T-helper 1 cell treated with Interleukin-12 subunit alpha and Interleukin-12 subunit beta and Interleukin-4 antibody, amounts not matched to agents 30 μg/mL and 1 μg/mL, for 36 hours (primary cell): ENCODE measurements around the gene NT5C3B.
"Not testable (repeated sequence)": the region's sequence is repeated elsewhere in the genome, so short reads cannot be mapped to it uniquely, and the experiment has no call there.

Experiments
- H3K27ac Mint-ChIP-seq: one replicate; pipeline ENCODE4 v1.8.0; 2021; ENCODE audit warnings: mild to moderate bottlenecking, mixed read lengths
- H3K27me3 Mint-ChIP-seq: one replicate; pipeline ENCODE4 v1.8.0; 2021; ENCODE audit warnings: low read depth, mixed read lengths
- H3K36me3 Mint-ChIP-seq: one replicate; pipeline ENCODE4 v1.8.0; 2021; ENCODE audit warnings: low read depth, mixed read lengths
- H3K4me1 Mint-ChIP-seq: one replicate; pipeline ENCODE4 v1.8.0; 2021; ENCODE audit warnings: low read depth, mixed read lengths
- H3K4me3 Mint-ChIP-seq: one replicate; pipeline ENCODE4 v1.8.0; 2021; ENCODE audit warnings: mild to moderate bottlenecking, moderate library complexity, mixed read lengths
- H3K9me3 Mint-ChIP-seq: one replicate; pipeline ENCODE4 v1.8.0; 2021; ENCODE audit warnings: mixed read lengths

Gene NT5C3B

DNA sequence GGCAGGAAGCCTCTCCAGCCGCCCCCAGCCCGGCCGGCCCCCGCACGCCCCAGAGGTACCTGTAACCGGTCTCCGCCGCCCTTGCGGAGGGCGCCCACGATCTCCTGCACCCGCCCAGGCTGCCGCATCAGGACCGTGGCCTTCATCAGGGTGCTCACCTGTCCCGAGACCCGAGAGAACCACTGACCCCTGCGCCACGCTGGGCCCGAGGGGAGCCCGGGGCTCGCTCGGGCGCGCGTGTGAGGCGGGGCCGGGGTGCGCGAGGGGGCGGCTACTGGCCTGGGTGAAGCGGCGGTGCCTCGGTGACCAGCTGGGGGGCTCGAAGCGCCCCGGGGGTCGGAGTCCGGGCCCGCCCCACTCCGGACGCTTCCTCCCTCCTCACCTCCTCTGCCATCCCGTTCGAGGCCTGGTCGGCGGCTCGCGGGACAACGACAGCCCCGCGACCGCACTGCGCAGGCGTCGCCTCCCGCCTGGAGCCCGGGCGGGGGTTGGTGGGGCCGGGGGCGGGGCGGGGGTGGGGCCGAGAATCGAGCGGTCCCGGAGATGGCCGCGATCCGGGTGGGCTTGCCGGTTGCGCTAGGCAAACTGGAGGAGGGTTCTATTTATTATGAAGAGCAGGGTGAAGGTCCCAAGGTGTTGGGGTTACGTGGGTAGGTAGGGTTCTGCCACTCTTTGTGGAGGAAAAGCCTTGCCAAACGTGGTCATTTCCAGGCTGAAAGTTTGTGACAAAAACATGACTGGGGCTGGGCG is at the start of gene NT5C3B:
TSS of gene NT5C3B (minus strand) at position 433 of the 750 bp plus-strand sequence. CDS start at position 394, 39 bp downstream.
- H3K27ac Mint-ChIP-seq: no peak within 1 kb of the TSS

DNA sequence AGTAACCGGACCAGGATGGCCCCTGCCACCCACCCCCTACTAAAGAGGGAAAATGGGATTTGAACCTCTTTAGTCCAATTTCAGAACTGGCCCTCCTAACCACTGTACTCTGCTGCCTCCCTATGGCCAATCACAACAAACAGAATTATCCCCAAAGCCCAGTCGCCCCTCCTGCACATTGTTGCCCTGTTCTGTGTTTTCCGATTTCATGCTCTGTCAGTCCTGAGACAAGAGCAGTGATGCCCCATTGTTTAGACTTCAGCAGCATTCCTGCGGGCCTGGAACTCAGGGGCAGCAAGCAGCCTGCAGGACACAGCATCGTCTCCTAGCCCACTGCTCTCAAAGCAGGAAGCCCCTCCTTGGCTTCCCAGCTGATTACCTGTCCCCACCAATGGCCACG is 49.7 kb upstream of the NT5C3B start:
- Mint-ChIP-seq H3K9me3 (no peaks in the 10 kb centered on the region), H3K4me1 (peaks cover 2% of the 10 kb centered on the region), H3K36me3 (peaks cover 28% of the 10 kb centered on the region), H3K4me3 (no peak overlapping the region), H3K27me3 (no peaks in the 10 kb centered on the region), H3K27ac (no peak overlapping the region)

More for the DNA sequence above, at the start of gene NT5C3B:
- Mint-ChIP-seq H3K9me3 (no peaks in the 10 kb centered on the region), H3K4me3 (peak within 1 kb of the TSS; percentile 81), H3K36me3 (peaks cover 6% of the 10 kb centered on the region), H3K4me1 (peaks cover 11% of the 10 kb centered on the region), H3K27me3 (peaks cover 5% of the 10 kb centered on the region)

DNA sequence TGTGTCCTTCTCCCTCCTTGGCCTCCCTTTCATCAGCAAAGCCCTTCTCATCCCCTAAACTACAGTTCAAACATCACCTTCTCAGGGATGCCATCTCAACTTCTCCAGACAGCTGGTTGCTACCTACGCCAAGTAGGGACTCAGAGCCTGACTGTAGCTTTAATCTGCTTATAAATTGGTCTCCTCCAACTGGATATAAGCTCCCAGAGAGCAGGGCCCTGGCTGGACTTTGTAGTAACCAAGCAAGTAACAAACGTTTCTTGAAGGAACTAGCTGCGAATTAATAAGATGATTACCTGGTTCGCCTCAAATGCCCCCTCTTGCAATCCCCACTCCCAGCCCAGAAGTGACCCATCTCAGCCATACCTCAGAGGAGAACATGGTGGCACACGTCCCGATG is 46.7 kb upstream of the NT5C3B start:
- H3K27ac Mint-ChIP-seq: no peak overlapping the region

DNA sequence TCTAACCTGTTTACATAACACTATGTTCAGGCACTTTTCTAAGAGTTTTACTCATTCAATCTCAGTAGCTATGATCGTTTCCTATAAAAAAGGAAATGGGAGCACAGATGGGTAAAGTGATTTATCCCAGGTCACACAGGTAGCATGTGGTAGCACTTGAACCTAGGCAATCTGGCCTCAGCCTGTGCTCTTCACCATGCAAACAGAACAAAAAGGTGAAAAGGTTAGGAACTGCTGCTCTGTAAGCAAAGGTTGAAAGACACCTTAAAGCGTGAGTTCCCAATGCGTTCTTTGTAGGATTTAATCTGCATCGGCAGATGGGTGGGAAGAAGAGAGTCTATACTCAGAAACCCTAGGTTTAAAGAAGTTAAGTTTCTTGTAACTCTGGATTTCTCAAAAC is 44.1 kb upstream of the NT5C3B start:
- H3K27me3 Mint-ChIP-seq: no peaks in the 10 kb centered on the region
- peaks cover 30% of the 10 kb centered on the region for H3K36me3 Mint-ChIP-seq

More for the DNA sequence above, 46.7 kb upstream of the NT5C3B start:
- peaks cover 30% of the 10 kb centered on the region for H3K36me3 Mint-ChIP-seq
- H3K4me1 Mint-ChIP-seq: no peaks in the 10 kb centered on the region
- no peak overlapping the region for H3K4me3 Mint-ChIP-seq
- H3K27me3 Mint-ChIP-seq: no peaks in the 10 kb centered on the region
- H3K9me3 Mint-ChIP-seq: no peaks in the 10 kb centered on the region

DNA sequence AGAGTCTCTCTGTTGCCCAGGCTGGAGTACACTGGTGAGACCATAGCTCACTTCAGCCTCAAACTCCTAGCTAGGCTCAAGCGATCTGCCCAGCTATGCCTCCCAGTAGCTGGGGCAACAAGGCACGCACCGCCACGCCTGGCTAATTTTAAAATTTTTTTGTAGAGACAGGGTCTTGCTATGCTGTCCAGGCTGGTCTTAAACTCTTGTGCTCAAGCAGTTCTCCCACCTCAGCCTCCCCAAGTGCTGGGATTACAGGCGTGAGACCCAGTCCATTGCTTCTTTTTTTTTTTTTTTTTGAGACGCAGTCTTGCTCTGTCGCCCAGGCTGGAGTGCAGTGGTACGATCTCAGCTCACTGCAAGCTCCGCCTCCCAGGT is 38.2 kb upstream of the NT5C3B start:
- H3K4me1 Mint-ChIP-seq, H3K9me3 Mint-ChIP-seq, H3K4me3 Mint-ChIP-seq, H3K27ac Mint-ChIP-seq, H3K27me3 Mint-ChIP-seq: not testable (repeated sequence)
- peaks cover 40% of the 10 kb centered on the region for H3K36me3 Mint-ChIP-seq

More for the DNA sequence above, 44.1 kb upstream of the NT5C3B start:
- H3K4me1 Mint-ChIP-seq: no peaks in the 10 kb centered on the region
- H3K4me3 Mint-ChIP-seq: no peak overlapping the region
- H3K27ac Mint-ChIP-seq: no peak overlapping the region
- H3K9me3 Mint-ChIP-seq: no peaks in the 10 kb centered on the region

DNA sequence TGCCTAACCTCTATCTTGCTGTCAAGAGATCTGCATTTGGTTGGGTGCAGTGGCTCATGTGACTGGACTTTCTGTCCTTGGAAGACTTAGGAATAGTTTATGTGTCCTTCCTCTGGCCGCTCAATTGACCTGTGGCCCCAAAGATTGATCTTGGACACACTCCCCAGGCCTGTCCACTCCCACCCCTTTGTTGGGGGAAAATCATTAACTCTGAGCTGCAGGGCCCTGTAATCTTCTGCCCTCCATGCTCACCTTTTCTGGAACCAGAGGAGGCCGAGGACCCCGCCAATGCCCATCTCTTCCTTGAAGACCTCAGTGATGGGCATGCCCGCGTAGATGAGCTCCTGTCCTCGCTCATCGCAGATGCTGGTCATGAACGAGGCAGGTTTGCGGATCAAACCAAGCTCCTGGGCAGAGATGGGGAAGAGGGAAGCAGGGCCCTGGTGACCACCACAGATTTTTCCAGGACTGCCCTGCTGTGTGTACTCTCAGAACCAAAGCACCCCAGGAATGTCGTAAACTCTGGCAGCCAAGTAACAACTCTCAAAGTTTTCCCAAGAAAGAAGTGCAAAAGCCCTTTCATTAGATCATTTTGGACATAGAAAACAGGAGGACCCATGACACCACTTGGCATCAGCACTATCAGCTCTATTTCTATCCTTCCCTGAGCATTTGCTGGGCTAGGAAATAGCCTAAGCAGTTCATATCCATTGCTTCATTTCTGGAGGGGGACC is 37.7 kb upstream of the NT5C3B start:
- Mint-ChIP-seq H3K4me3 (no peak overlapping the region), H3K4me1 (peaks cover 11% of the 10 kb centered on the region), H3K27me3 (no peaks in the 10 kb centered on the region), H3K27ac (no peak overlapping the region), H3K36me3 (peaks cover 44% of the 10 kb centered on the region), H3K9me3 (no peaks in the 10 kb centered on the region)

DNA sequence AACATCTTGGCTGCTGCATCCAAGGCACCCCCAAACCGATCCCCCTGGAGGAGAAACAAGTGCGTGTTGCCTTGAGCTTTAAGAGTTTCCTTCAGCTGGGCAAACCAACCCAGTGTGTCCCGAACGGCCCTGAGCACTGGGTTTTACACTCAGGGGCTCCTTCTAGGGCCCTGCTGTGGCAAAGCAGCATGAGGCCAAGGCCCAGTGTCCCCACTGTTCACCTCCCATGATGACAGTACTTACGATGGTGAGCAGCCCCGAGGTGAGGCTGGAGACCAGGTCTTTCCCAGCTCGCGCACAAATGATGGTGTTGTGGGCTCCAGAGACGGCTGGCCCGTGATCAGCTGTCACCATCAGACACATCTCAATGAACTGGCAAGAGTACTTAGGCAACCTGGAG is 35.8 kb upstream of the NT5C3B start:
- Mint-ChIP-seq H3K27ac (no peak overlapping the region), H3K36me3 (peaks cover 49% of the 10 kb centered on the region)

DNA sequence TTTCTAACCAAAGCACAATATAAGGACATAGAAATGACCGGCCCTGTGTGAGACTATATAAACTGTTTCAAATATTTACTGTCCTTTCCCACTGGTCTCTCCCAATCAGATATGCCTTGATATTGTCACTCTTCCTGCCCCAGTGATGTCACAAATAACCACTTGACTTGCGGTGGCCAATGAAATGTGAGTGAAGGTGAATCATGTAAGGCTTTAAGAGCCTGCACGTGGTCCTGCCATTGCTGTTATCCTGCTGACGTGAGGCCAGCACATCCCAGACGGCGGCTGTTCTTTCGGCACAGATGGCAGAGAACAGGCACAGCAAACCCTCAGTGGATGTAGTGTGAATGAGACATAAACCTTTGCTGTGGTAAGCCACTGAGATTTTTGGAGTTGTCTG is 34.6 kb upstream of the NT5C3B start:
- H3K36me3 Mint-ChIP-seq: peaks cover 46% of the 10 kb centered on the region
- H3K4me3 Mint-ChIP-seq: no peak overlapping the region
- H3K27ac Mint-ChIP-seq: no peak overlapping the region
- no peaks in the 10 kb centered on the region for H3K27me3 Mint-ChIP-seq
- H3K4me1 Mint-ChIP-seq: peaks cover 16% of the 10 kb centered on the region
- no peaks in the 10 kb centered on the region for H3K9me3 Mint-ChIP-seq

More for the DNA sequence above, 35.8 kb upstream of the NT5C3B start:
- H3K4me3 Mint-ChIP-seq: no peak overlapping the region
- H3K4me1 Mint-ChIP-seq: peaks cover 16% of the 10 kb centered on the region
- no peaks in the 10 kb centered on the region for H3K27me3 Mint-ChIP-seq
- H3K9me3 Mint-ChIP-seq: no peaks in the 10 kb centered on the region

DNA sequence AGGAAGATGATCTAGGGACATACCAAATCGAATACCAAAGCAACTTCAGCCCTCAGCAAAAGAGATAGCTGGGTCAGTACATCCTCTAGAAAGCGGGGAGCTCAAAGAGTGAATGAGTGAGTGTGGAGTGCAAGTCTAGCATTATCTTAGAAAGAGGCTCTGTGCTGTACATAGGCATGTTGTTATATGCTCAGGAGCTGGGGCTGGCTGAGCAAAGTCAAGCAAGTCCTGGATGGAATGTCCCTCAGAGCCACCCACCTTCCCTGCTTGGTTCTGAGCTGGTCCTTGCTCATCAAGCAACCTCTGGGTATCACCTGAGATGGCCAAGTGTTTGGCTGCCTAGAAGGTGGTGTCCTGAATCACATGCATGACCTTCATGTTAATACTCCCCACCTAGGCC is 34.1 kb upstream of the NT5C3B start:
- Mint-ChIP-seq H3K4me1 (peaks cover 19% of the 10 kb centered on the region), H3K36me3 (peaks cover 46% of the 10 kb centered on the region), H3K27ac (peak overlapping the region; percentile 68), H3K27me3 (no peaks in the 10 kb centered on the region), H3K4me3 (no peak overlapping the region), H3K9me3 (no peaks in the 10 kb centered on the region)

DNA sequence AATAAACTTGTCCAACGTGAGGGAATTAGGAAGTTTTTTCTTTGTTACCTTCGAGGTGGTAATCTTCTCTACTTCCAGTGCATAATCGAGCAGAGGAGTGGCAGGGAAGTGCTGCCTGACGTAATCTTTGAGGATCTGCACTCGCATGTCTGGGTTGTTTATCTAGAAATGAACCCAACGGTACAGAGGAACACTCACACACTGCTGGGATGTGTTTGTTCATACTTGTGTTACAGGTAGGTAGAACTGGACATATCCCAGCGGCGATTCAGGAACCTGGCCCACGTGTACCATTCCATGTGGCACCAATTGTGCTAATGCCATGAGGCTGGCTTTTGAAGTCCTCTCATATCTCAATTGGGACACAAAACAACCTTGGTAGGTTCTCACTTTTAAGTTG is 33.4 kb upstream of the NT5C3B start:
- H3K36me3 Mint-ChIP-seq: peaks cover 46% of the 10 kb centered on the region
- no peaks in the 10 kb centered on the region for H3K9me3 Mint-ChIP-seq
- H3K4me3 Mint-ChIP-seq: no peak overlapping the region
- no peaks in the 10 kb centered on the region for H3K27me3 Mint-ChIP-seq
- peak overlapping the region; percentile 26 for H3K27ac Mint-ChIP-seq
- peaks cover 19% of the 10 kb centered on the region for H3K4me1 Mint-ChIP-seq

DNA sequence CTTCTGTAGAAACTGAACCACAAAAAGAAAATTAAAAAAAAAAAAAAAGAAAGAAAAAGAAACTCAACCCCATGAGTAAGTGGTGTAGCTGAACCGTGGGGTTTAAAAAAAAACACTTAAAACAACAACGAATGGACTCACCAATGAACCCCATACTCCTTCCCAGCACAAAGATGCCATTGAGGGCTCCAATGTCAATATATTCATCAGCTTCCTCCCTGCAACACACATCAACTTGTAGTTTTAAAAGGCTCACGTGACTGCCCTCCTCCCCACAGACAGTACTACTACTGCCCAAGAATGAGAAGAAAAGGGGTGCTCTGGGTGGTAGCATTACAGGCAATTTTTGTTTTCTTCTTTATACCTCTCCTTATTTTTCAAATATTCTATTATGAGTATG is 32.5 kb upstream of the NT5C3B start:
- H3K27ac Mint-ChIP-seq: peak overlapping the region; percentile 86
- H3K4me3 Mint-ChIP-seq: peak overlapping the region; percentile 26
- no peaks in the 10 kb centered on the region for H3K9me3 Mint-ChIP-seq
- H3K36me3 Mint-ChIP-seq: peaks cover 43% of the 10 kb centered on the region
- H3K4me1 Mint-ChIP-seq: peaks cover 19% of the 10 kb centered on the region
- H3K27me3 Mint-ChIP-seq: no peaks in the 10 kb centered on the region

DNA sequence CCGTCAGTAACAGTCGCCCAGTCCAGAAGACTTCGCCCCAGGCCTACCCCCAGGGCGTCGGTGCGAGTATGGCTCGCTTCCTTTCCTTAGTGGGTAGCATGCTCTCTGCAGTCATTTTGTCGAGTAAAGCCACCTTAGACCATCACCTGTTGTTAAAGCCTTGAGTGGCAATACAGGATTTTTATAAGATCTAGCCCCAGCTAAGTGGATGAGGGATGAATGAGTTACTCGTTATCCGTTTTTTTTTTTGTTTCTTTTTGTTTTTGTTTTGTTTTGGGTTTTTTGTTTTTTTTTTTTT is 29.5 kb upstream of the NT5C3B start:
- Mint-ChIP-seq H3K4me1 (peaks cover 23% of the 10 kb centered on the region), H3K4me3 (peak overlapping the region; percentile 75), H3K27me3 (no peaks in the 10 kb centered on the region), H3K36me3 (peaks cover 27% of the 10 kb centered on the region), H3K27ac (peak overlapping the region; percentile 84), H3K9me3 (no peaks in the 10 kb centered on the region)

DNA sequence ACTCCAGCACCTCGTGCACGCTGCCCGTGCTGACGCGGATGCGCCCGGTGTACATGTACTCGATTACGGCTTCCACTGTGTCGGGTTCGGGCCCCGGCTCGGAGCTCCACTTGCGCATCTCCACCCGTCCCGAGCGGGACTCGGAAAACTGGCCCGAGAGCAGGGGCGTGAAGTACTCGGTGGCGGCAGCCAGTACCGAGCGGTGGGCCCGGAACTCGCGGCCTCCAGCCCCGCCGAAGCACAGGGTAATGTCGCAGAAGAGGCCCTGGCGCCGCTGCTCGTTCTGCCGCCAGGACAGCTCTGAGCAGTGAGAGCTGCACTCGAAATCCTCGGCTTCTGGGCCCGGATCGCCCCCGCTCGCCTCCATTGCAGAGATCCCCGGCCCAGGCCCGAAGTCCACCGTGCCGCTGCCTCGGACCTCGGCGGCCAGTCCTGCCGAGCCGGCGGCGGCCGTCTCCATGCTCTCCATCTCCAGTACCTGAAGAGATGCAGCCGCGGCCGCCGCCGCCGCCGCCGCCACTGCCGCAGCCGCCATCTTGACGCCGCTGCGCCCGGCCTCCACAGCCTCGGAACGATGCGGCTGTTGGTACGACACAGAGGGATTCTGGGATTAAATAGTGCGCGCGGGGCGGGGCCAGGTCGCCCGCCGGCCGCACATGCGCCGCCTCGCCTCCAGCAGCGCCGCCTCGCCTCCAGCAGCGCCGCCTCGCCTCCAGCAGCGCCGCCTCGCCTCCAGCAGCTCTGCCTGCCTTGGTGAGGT is 29.0 kb upstream of the NT5C3B start, which contains the start of gene KLHL11:
TSS of gene KLHL11 (minus strand) at position 588 of the 760 bp plus-strand sequence. CDS start at position 535, 53 bp downstream.
- H3K27me3 Mint-ChIP-seq: no peaks in the 10 kb centered on the region
- peaks cover 21% of the 10 kb centered on the region for H3K36me3 Mint-ChIP-seq
- H3K9me3 Mint-ChIP-seq: no peaks in the 10 kb centered on the region
- H3K27ac Mint-ChIP-seq: peak within 1 kb of the TSS; percentile 84
- peak within 1 kb of the TSS; percentile 75 for H3K4me3 Mint-ChIP-seq
- H3K4me1 Mint-ChIP-seq: peaks cover 24% of the 10 kb centered on the region

DNA sequence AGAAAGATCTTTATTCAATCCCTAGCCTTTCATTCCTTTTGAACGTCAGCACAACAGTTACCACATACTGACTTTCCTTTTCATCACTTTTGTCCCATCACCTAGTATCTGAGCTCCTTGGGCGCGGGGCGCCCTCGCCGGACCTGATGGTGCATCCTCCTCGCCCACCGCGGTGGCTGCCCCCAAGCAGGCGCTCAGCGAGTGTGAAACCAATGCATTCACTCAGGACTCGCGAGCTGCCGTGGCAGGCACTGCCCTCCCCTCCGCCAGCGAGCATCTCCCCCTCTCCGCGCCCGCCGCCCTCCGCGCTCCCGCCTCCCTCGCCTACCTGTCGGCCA is 28.4 kb upstream of the NT5C3B start:
- H3K4me1 Mint-ChIP-seq: peaks cover 21% of the 10 kb centered on the region
- no peak overlapping the region for H3K4me3 Mint-ChIP-seq
- no peaks in the 10 kb centered on the region for H3K27me3 Mint-ChIP-seq
- H3K36me3 Mint-ChIP-seq: peaks cover 17% of the 10 kb centered on the region
- H3K27ac Mint-ChIP-seq: no peak overlapping the region
- no peaks in the 10 kb centered on the region for H3K9me3 Mint-ChIP-seq
